NCI-H146 treated with DMSO at 0.1 percent for 48 hours (cell line): ENCODE measurements around the gene NF1.
"Not testable (repeated sequence)": the region's sequence is repeated elsewhere in the genome, so short reads cannot be mapped to it uniquely, and the experiment has no call there.

Experiments
- DNase-seq: peaks from one replicate; lab custom pipeline; 2025; ENCODE audit not compliant: unreplicated experiment; lab: John Stamatoyannopoulos, UW

Gene NF1

GRCh38 chr17:31085563-31085962 lies 9.2 kb upstream of the NF1 start:
- DNase-seq, result no peak

DNA sequence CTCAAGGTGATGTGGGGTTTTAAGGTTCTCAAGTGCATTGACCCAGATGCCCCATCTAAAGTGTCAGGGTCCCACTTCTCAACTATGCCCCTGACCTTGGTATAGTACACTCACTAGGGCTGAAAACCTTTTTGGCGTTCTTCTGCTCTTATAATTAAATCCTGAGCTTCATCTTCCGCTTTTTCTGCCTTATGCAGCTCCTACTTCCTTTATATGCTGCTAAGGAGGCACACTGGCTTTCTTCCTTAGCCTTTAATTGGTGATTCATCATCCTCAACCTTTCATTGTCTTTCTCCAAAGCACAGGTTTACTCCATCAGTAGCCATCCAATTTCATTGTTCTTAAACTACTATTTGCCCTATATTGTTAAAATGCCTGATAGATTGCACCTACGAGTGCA lies 5.3 kb upstream of the NF1 start:
- no peak for DNase-seq

DNA sequence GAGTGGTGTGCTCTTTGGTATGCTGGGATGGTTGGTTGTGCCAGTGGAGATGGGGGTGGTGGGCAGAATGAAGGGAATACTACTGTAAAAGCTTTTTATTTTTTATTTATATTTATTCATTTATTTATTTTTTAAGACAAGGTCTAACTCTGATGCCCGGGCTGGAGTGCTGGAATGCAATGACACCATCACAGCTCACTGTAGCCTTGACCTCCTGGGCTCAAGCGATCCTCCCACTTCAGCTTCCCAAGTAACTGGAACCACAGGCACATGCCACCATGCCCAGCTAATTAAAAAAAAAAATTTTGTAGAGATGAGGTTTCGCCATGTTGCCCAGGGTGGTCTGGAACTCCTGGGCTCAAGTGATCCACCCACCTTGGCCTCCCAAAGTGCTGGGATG lies 4.1 kb upstream of the NF1 start:
- DNase-seq, result not testable (repeated sequence)

DNA sequence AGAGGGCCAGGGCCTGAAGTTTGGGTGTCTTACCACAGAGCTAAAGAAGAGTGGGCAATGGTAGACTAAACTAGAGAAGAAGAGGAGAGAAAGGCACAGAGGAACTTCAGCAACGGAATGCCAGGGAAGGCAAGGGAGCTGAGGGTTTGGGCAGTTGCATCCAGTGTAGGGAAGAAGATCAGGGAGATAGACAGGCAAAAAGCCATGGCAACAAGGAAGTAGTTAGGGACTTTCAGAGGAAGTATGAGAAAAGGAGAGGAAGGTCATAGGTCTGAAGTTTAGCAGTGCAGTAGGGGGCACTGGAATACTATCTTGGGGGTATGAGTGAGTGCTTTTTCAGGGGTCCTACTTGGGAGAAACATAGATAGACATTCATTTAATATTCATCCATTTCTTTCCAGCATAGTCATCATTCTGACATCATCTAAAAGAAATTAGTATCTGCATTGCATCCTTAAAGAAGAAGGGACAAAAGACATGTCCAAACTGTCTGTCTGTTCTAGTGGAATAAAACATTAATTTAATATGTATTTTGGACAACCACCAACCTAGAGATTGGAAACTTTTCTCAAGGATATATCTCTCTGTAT lies 2.2 kb upstream of the NF1 start:
- DNase-seq, result no peak

GRCh38 chr17:31093866-31094599 lies 744 bp upstream of the NF1 start:
- peak; percentile 26 for DNase-seq

DNA sequence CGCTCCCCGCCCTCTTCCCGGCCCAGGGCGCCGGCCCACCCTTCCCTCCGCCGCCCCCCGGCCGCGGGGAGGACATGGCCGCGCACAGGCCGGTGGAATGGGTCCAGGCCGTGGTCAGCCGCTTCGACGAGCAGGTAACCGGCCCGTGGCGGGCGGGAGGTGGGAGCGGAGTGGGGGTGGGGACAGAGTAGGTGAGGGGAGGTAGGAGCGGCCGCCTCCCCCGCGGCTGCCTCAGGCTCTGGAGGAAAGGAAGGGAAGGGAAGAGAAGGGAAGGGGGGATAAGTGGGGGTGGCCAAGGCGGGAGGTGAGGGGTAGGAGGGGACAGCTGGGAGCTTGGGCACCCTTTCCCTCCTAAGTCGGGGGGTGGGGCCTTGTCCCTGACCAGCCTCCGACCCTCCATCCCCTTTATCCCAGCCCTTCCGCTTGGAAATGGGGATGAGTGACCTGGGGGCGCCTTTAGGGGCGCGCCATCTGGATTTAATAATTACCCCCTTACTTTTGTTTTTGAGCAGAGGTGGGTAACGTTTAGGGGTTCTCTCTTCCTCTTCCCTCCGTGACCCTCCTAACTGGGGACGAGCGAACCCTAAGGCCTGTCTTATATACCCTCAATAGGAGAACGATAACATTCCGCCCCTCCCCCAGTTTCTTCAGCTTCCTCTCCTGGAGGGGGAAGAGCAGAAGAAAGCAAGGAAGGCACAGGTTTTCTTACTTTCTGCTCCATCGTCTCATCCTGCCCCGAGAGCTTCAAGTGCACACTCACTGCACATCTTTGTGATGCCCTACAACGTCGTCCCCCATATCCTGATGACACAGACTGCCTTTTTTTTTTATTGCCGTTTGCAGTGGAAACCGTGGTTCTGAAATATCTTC lies 694 bp downstream of the NF1 start:
- peak; percentile 57 for DNase-seq

DNA sequence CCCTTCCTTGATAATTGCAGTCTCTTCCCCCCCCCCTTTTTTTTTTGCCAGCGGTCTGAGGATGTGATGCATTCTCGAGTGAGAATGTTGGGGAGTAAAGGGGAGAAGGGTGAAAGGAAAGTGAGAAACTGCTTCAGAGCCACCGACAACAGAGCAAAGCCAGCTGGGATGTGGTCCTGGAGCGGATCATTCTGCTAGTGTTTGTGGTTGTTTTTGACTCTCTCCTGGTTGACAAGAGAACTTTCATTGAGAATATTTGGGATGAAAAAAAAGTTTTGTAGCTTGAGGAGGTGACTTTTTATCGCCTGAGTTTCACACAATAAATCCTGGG lies 1.3 kb downstream of the NF1 start:
- no peak for DNase-seq

- no peak for DNase-seq
These were observed 4.2 kb downstream of the NF1 start for GRCh38 chr17:31099016-31099415.

- DNase-seq, result no peak
These were observed 6.2 kb downstream of the NF1 start for GRCh38 chr17:31100840-31101459.

DNA sequence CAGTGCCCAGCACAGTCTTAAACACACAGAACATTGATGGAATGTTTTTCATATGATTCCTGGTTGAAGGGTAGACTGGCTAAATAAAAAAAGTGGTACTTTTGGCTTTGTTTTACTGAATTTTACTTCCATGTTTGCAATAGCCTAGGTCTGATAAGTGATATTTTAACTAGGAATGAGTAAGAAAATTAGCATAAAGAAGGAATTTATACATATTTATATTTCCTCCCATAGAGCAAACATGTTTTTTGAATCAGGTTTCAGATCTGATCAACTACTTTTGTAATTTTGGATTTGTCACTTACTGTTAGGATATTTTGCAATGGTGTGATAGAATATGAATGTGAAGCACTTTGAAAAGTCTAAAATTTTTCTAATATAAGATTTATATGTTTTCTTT lies 7.2 kb downstream of the NF1 start:
- DNase-seq, result no peak

DNA sequence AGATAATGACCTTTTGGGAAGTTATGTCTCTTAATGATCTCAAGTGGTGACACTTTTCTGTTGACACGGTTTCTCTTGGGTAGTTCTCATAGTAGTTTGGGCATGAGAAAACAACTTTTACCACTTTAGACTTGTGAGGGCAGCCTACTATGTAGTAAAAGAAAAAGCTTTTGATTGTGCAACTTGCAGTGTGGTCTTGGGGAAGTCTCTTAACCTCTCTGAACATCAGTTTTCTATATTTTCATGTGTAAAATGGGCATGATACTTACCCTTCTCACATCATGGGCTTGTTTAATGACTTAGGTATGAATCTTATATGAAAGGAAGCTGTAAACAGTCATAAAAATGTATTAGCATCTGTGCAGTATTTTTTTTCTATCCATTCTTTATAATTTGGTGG lies 11.2 kb downstream of the NF1 start:
- DNase-seq, result no peak

- DNase-seq, result no peak
These were observed 16.4 kb downstream of the NF1 start for GRCh38 chr17:31111183-31111582.

DNA sequence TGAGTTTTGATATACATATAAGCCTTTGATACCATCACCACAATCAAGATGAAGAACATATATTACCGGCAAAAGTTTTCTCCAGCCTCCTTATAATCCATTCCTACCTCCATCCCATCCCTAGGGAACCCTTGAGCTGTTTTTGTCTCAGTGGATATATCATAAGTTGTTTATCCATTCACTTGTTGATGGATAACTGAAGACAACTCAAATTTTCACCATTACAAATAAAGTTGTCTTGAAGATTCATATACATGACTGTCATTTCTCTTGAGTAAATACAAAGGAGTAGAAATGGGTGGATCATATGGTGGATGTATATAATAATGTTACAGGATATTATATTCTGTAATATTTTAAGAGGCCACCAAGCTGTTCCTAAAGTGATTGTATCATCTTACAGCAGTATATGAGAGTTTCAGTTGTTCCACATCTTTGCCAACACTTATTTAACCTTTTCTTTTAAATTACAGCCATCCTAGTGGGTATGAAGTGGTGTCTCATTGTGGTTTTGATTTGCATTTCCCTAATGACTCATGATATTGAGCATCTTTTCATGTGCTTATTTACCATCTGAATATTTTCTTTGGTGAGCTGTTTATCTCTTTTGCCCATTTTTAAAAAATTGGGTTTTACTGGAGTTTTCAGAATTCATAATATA lies 17.4 kb downstream of the NF1 start:
- no peak for DNase-seq

- not testable (repeated sequence) for DNase-seq
These were observed 18.6 kb downstream of the NF1 start for GRCh38 chr17:31113368-31113767.

DNA sequence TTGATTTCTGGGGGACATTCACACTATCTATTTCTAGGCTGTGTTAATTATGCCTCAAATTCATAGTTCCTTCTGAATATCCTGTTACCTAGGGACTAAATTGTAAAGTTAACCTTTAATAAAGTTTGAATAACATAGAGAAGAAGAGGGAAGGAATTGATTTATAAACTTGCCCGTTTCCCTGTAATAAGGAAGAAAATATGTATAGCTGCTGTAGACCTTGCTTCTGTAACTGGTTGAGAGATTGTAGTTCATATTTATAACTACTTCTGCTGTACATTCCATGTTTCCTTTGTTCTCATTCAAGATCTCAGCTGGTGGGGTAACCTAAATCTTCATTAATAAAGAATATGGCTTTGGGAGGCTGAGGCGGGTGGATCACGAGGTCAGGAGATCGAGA lies 19.2 kb downstream of the NF1 start:
- no peak for DNase-seq

GRCh38 chr17:31114956-31115555 lies 20.3 kb downstream of the NF1 start:
- DNase-seq, result no peak

- no peak for DNase-seq
These were observed 21.4 kb downstream of the NF1 start for GRCh38 chr17:31116167-31116566.

DNA sequence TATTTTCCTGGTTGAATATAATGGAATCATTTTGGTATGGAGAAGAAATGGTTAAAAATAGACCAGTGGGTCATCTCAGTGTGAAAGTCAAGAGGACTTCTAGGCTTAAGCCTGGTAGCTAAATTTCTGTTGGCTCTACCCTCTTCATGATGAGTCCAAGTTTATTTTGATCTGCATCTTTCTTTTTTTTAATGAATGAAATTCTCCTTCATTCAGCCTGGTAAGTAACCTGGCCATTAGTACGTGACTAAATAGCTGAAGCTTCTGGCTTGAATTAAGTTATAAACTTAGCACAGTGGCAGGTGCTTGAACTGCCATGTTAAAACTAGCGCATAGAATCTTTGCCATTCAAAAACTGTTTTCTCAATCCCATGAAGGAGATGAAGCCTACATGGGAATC lies 28.0 kb downstream of the NF1 start:
- no peak for DNase-seq

GRCh38 chr17:31126318-31126717 lies 31.5 kb downstream of the NF1 start:
- DNase-seq, result no peak

DNA sequence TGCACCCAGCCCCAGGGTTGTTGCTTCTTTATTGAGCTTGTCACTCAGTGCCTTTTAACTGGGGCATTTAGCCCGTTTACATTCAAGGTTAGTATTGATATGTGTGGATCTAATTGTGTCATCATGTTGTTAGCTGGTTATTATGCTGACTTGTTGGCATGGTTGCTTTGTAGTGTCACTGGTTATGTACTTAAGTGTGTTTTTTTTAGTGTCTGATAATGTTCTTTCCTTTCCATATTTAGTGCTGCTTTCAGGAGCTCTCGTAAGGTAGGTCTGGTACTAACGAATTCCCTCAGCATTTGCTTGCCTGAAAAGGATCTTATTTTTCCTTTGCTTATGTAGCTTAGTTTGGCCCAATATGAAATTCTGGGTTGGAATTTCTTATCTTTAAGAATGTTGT lies 33.5 kb downstream of the NF1 start:
- no peak for DNase-seq
